H54 (cell line): ENCODE measurements around the gene PRDM16.

Experiments
- DNase-seq: peaks from one replicate; pipeline ENCODE4 v3.0.0; 2011; ENCODE audit warnings: low spot score, mixed read lengths; ENCODE audit not compliant: insufficient read length
- FAIRE-seq: peaks from 3 replicates; lab custom pipeline; 2011; peaks lifted over from hg19 to GRCh38; lab: Jason Lieb, UNC
- POLR2A ChIP-seq: IDR thresholded peaks from 2 replicates; pipeline ENCODE4 v1.6.1; 2011; ENCODE audit warnings: low read depth, mild to moderate bottlenecking, low read length

PRDM16 gene

DNA sequence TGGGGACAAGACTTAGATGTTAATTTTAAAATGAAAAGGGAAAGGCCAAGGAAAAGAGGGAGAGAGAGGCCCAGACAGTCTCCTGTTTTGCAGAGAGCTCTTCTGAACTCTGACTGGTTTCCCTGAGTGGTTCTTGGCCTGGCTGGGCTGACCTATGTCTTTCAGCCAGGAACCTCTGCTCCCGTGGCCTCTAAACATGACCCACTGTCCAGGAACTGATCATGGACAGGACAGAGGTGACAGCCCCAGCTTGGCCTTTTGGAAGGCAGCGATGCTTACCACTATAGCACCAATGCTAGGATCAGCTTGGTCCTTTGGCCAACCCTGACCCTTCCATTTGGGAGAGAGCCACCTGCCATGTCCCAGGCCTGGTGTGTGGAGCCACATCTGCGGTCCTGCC lies 55.2 kb downstream of the PRDM16 start:
- TF ChIP-seq POLR2A: no peak
- DNase-seq (no peak), FAIRE-seq (no peak)

DNA sequence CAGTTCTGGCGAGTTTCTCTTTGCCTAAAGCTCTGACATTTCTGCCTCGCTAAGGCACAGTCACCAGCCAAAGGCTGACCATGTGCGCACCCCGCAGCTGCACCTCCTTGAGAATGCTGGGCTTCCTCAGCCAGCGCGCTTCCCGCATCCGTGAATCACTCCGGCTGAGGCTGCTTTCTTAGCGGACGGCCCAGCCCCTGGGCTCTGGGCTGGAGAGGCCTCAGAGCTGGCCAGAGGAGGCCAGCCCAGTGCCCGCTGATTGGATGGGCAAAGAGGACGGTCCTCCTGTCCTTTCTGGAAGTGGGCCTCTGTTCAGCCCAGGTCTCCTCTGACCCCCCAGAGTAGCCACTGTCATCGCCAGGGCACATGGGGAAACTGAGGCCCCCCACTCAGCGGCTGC lies 56.1 kb downstream of the PRDM16 start:
- FAIRE-seq (no peak), DNase-seq (no peak)
- no peak for TF ChIP-seq POLR2A

DNA sequence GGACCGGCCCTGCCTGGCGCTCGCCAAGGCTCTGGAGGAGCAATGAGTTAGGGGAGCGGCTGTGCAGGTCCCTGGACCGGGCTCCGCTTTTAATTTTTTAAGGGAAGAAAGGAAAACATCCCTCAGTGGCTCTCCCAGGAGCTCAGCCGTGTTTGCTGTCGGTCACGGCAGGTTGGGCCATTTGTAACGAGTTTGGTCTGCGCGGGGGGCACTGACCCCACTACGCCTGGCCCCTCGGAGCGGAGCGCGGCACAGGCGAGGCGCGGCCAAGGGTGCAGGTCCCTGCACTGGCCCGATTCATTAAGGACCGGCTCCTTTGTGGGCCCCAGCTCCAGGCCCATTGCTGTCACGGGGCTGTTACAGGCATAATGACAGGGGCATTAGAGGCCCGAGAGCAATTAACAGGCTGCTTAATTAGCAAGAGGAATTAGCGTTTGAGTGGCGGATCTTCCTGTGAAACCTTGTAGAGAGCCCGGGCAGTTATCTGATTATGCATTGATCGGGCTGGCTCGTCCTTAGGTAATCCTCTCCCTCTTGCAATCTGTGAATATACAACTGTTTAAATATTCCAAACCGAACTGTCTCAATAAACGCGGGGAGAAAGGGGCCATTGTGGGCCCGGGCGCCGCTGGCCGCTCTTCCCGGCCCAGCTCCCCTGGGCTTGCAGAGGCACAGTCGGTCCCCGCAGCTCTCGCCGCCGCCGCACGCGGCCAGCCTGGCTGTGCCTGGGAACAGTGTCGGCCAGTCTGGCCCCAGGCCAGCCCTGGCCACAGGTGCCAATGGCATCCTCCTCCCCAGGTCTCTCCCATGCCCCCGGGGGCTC lies 56.8 kb downstream of the PRDM16 start:
- FAIRE-seq (no peak), DNase-seq (no peak)
- TF ChIP-seq POLR2A: no peak

DNA sequence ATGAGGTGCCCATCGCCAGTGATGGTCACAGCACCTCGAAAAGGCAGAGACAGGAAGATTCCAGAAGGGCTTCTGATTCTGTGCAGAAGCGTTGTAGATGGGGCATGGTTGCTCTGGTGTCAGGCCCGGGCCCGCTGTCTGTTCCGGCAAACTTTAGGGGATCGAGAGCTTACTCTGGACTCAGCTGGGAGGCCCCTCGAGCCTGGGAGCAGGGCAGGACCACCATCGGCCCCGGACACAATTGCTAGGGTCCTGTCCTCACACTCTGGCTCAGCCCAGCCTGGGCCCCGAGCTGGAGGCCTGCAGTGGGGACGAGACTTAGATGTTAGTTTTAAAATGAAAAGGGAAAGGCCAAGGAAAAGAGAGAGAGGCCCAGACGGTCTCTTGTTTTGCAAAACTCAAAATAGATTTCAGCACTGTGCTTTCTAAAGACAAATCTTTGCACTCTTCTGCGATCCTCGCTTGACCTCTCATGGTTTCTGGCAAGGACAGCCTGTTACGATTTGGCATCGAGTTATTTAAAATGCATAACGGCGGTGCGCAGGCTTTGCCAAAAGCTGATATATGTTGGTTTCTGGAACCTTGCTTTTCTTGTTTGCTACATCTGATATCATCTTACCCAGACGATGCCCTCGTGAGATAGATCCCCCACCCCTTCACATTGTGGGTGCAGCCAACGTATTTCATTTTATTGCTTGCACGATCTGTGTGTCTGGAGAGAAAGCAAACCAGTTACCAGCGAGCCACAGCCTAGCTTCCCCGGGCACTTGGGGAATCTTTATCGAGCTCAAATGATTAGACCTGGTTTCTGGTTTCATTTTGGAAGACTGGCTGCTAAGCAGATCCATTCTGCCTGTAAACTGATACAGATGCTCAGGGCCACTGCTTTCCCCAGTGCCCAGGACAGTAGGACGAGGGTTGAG lies 58.0 kb downstream of the PRDM16 start:
- DNase-seq: no peak
- TF ChIP-seq POLR2A: no peak
- no peak for FAIRE-seq

DNA sequence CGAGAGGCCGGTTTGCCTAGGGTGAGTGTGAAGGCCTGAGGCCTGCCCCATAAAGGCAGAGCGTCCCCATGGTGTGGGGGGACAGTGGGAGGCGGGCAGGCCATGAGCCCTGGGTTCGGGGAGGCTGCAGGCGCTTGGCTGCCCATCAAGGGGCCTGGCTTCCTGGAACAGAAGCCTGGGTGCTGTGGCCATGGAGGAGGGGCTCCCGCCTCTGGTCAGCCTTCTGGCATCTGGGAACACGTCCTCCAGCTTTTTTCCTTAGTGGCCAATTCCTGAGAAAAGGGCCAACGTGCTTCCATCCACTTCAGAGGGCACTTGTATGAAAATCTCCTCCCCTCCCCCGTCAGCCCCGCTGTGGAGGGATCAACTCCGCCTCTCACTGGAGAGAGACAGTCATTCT lies 58.7 kb downstream of the PRDM16 start:
- no peak for FAIRE-seq
- no peak for DNase-seq
- TF ChIP-seq POLR2A: no peak

DNA sequence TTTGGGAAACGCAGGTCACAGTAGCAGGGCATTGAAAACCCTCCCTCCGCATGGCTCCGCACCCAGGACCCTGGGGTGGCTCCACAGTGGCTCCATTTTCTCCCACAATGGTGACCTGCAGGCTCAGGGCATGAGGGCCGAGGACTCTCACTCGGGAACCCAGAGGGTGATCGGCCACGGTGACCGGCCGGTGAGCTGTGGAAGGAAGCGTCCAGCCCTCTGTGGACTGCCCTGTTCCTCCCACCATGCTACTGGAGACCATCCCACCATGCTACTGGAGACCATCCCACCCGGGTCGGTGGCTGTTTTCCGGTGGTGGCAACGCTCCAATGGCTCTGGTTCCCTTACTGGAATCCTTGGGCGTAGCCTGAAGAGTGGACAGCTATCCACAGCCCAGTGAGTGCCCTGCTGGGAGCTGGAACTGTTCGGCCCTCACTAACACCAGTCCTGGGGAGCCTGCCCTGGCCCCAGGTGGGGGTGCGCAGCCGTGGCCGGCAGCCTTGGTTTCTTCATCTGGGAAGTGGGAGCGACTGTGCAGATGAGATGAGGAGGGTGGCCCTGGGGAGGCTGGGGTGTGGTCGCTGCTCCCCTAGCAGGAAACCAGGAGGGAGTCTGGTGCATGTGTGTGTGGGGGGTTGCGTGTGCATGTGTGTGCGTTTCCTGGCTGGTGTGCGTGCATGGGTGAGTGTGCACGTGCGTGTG lies 59.6 kb downstream of the PRDM16 start:
- TF ChIP-seq POLR2A: no peak
- FAIRE-seq (no peak), DNase-seq (no peak)

DNA sequence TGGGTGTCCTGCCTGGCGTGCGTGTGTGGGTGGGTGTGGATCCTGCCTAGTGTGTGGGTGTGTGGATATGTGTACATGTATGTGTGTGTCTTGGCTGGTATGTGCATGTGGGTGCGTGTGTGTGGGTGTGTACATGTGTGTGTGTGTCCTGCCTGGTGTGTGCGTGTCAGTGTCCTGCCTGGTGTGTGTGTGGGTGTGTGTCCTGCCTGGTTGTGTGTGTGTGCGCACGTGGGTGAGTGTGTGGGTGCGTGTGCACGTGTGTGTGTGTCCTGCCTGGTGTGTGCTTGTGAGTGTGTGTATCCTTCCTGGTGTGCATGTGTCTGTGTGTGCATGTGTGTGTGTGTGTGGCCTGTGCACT lies 60.1 kb downstream of the PRDM16 start:
- FAIRE-seq (no peak), DNase-seq (no peak)
- no peak for TF ChIP-seq POLR2A

DNA sequence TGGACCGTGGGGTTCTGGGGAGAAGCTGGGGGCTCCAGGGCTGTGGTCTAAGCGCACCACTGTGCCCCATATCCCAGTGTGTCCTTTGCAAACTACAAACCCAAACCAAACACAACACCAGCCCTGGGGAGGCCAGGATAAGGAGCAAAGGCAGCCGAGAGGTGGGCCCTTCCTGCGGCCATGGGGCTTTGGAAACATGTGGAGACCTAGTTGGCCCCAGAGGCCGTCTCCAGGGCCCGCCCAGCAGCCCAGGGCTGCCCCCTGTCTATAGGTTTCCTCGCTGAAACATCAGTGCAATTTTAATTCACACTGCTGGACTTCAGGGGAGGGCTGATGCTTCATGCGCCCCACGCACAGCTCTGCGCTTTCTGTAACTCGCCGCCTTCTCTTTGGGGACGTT lies 61.3 kb downstream of the PRDM16 start:
- TF ChIP-seq POLR2A: no peak
- DNase-seq (no peak), FAIRE-seq (no peak)

DNA sequence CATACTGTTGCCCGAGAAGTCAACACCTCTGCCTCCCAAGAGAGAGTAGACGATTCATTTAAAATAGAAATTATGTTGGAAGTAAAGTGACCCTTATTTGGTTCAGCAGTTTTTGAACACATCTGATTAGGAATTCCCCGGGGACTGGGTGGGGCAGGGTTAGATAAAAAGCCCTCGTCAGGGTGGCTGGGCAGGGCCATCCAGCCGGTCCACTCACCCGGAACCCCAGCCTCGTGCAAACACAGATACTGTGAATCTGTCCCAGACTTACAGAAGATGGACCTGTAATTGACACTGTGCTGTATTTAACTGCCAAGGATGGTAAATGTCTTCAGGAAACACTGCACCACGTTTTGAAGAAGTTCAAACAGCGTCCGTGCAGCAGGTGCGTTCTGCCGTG lies 63.7 kb downstream of the PRDM16 start:
- no peak for TF ChIP-seq POLR2A
- FAIRE-seq (no peak), DNase-seq (no peak)

DNA sequence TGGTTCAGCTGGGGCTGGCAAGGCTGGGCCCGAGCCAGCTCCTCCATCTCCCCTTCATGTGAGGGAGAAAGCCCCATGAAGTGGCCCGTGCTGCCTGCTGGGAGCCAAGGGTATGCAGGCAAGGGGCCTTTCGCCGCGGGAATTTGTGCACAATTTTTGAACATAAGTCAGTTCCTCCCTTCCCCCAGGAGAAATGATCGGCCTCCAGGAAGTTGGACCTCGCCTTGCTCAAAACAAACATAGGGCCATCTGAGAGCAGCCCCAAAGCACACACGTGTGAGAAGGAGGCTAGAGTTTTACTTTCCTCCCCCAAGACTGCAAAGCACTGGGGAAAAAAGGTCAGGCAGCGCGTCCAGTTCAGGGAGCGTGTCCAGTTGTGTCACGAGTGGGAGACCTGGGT lies 64.7 kb downstream of the PRDM16 start:
- DNase-seq (no peak), FAIRE-seq (no peak)
- TF ChIP-seq POLR2A: no peak

DNA sequence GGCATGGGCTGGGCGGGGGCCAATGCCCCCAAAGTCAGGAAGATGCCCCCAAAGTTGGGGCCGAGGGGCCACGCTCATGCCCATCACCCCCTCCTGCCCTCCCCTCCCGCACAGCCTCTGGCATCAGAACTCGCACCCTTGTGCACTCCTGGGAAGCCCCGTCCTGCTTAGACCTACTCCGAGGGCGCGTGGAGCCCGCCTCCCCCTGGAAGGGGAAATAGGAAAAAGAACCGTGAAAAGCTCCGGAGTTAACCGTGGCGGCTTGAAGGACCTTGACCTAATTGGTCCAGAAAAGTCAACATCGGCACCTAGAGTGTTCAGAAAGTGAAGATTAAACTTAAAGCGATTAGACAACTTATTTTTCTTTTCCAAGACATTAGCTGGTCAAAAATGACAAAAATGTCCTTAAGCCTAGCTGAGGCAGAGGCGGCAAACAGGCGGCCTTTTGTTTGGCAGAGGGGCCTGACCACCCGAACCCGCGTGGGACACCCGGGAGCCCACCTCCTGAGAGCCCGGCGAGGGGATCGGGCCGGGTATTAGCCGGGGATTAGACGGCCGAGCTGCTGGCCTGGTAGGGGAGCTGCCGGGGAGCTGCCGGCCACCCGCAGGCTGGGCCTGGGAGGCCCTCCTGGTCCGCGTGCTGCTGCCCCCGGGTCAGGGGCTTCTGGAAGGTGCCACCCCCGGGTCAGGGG lies 65.5 kb downstream of the PRDM16 start:
- TF ChIP-seq POLR2A: no peak
- DNase-seq (no peak), FAIRE-seq (no peak)

DNA sequence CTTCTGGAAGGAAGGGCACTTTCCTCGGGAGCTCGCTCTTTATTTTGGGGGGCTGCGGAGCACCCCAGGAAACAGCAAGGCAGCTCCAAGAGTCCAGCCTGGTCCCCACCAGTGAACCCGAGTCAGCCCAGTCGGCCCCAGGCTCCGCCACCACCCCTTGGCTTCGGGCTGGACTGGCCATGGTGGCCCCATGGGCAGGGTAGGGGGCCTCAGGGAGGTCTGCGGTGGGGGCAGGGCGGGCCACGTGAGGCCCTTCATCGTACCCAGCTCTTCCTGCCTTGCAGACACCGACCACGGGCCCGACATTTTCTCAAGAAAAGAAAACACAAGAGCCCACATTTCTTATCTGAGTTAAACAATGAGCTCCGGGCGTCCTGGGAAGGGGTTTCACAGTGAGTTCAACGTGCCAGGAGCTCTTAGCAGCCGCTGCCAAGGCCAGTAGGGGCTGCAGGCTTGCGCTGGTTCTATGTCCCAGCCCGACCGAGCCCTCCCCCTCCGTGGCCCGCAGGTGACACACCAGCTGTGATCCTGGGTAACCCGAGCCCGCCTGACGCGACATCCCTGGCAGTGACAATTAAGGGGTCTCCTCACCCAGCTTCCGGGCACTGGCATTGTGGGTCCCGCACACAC lies 66.2 kb downstream of the PRDM16 start:
- FAIRE-seq (no peak), DNase-seq (no peak)
- TF ChIP-seq POLR2A: no peak
